PC-9 (cell line): ENCODE data around the gene SLC9A9. TPM values are rescaled to one million over a fixed set of nuclear protein-coding genes. Genes with fewer than 3 reads are reported as not detected.

ENCODE experiments used
- BruUV-seq: library from RNA; stranded (reverse); fragments of 400-500 nt; replicated peaks from 2 replicates; lab custom pipeline; 2021; lab: Mats Ljungman, UMichigan
- CTCF ChIA-PET: fragments of 300-600 bp; sonication (Branson Sonifier 250); formaldehyde crosslinking; loops from one replicate; lab custom pipeline; 2022; ENCODE audit warnings: antibody characterized with exemption; lab: Charles Lee
- POLR2A ChIA-PET: fragments of 300-600 bp; sonication (Branson Sonifier 250); formaldehyde crosslinking; loops from one replicate; lab custom pipeline; 2022; ENCODE audit warnings: antibody characterized with exemption; ENCODE audit not compliant: unreplicated experiment; lab: Charles Lee
- DNase-seq, 2 experiments: peaks; one replicate each; pipeline versions ENCODE4 v3.0.0 to v3.0.0-alpha.2; 2015 to 2022; ENCODE audit warnings: mixed read lengths in 1 of 2
- H2AFZ ChIP-seq: fragments of 200-600 bp; sonication (generic); 2 replicates; pipeline ENCODE4 v1.8.1; 2017; ENCODE audit warnings: antibody characterized with exemption
- H3F3A ChIP-seq: fragments of 200-600 bp; sonication (generic); 2 replicates; pipeline ENCODE4 v1.8.1; 2017; ENCODE audit warnings: antibody characterized with exemption, mild to moderate bottlenecking, low read depth; ENCODE audit not compliant: insufficient read depth
- H3K27ac ChIP-seq: fragments of 200-600 bp; sonication (generic); 2 replicates; pipeline ENCODE4 v1.6.1; 2016; ENCODE audit warnings: mixed run types
- H3K27me3 ChIP-seq: fragments of 200-600 bp; sonication (generic); 2 replicates; pipeline ENCODE4 v1.6.1; 2016; ENCODE audit warnings: low read depth, mixed run types; ENCODE audit not compliant: insufficient read depth
- H3K36me3 ChIP-seq: fragments of 200-600 bp; sonication (generic); 2 replicates; pipeline ENCODE4 v1.6.1; 2016; ENCODE audit warnings: low read depth, mixed run types
- H3K4me1 ChIP-seq: fragments of 200-600 bp; sonication (generic); replicated peaks from 2 replicates; pipeline ENCODE4 v1.6.1; 2016; ENCODE audit warnings: mixed run types; ENCODE audit not compliant: insufficient read depth
- H3K4me2 ChIP-seq: fragments of 200-600 bp; sonication (generic); 2 replicates; pipeline ENCODE4 v1.6.1; 2017; ENCODE audit warnings: mixed run types
- H3K4me3 ChIP-seq: fragments of 200-600 bp; sonication (generic); 2 replicates; pipeline ENCODE4 v1.6.1; 2016; ENCODE audit warnings: mixed run types
- H3K79me2 ChIP-seq: fragments of 200-600 bp; sonication (generic); 2 replicates; pipeline ENCODE4 v1.6.1; 2017; ENCODE audit warnings: low read depth, mixed run types
- H3K9me2 ChIP-seq: fragments of 200-600 bp; sonication (generic); 2 replicates; pipeline ENCODE4 v1.8.1; 2017; ENCODE audit warnings: mild to moderate bottlenecking; ENCODE audit not compliant: insufficient read depth
- H3K9me3 ChIP-seq: fragments of 200-600 bp; sonication (generic); 2 replicates; pipeline ENCODE4 v1.8.1; 2016; ENCODE audit warnings: low read depth; ENCODE audit not compliant: insufficient read depth
- H4K20me1 ChIP-seq: fragments of 200-600 bp; sonication (generic); 2 replicates; pipeline ENCODE4 v1.8.1; 2017; ENCODE audit not compliant: insufficient read depth
- EZH2 ChIP-seq: fragments of 200-600 bp; sonication (generic); IDR thresholded peaks from 2 replicates; pipeline ENCODE4 v1.8.0; 2017; ENCODE audit warnings: antibody characterized with exemption, low read depth
- intact Hi-C: fragments of 100-400 bp; cut with micrococcal nuclease; formaldehyde crosslinking; loops from one replicate; pipeline ENCODE4 v1.10.0; 2022; ENCODE audit not compliant: unreplicated experiment
- total RNA-seq: library from RNA; stranded (reverse); gene quantifications from 2 replicates; pipeline ENCODE4 v1.2.3, GENCODE V29; 2021
- TF ChIP-seq, protein P1 (sequence below): fragments of 200-600 bp; sonication (generic); conservative IDR thresholded peaks from 2 replicates; pipeline ENCODE4 v1.6.1; 2017; ENCODE audit warnings: mixed run types, antibody characterized with exemption, mild to moderate bottlenecking, moderate library complexity

SLC9A9 gene
- total RNA-seq, 1 experiment from 2014 or later, result 1.7 TPM

DNA sequence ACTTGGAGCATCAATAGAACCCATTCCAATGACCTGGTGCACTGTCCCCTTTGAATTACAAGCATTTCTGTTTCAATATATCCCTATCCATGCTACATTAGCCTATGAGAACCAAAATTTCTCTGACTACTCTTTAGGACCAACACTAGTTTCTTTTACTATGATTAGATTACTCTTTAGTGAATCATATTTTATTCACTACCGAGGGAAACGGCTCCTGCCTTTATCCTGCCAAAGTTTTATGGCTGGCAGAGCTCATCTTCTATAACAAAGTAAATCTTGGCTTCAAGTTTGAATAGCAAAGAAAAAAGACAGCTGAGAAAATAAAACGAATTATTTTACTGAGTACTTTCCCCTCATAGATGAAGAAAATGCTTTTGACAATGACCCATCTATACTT, 120.9 kb downstream of the SLC9A9 start:
- ChIA-PET CTCF (no interaction called here), POLR2A (no interaction called here)
- no peaks in the 10 kb centered on the region for H3K4me1 ChIP-seq
- DNase-seq, result no peak
- TF ChIP-seq EZH2, result no peak
- TF ChIP-seq, protein P1, sequence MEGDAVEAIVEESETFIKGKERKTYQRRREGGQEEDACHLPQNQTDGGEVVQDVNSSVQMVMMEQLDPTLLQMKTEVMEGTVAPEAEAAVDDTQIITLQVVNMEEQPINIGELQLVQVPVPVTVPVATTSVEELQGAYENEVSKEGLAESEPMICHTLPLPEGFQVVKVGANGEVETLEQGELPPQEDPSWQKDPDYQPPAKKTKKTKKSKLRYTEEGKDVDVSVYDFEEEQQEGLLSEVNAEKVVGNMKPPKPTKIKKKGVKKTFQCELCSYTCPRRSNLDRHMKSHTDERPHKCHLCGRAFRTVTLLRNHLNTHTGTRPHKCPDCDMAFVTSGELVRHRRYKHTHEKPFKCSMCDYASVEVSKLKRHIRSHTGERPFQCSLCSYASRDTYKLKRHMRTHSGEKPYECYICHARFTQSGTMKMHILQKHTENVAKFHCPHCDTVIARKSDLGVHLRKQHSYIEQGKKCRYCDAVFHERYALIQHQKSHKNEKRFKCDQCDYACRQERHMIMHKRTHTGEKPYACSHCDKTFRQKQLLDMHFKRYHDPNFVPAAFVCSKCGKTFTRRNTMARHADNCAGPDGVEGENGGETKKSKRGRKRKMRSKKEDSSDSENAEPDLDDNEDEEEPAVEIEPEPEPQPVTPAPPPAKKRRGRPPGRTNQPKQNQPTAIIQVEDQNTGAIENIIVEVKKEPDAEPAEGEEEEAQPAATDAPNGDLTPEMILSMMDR, result no peak
- H3K36me3 ChIP-seq, result no peaks in the 10 kb centered on the region
- H4K20me1 ChIP-seq, result peaks cover 4% of the 10 kb centered on the region; the same call in 1 of the 2 replicates
- no peaks in the 10 kb centered on the region for H3K9me3 ChIP-seq
- no peak overlapping the region for H2AFZ ChIP-seq
- no TSS peak for BruUV-seq
- H3K79me2 ChIP-seq, result no peaks in the 10 kb centered on the region
- H3K4me3 ChIP-seq, result no peak overlapping the region
- no peak overlapping the region for H3K4me2 ChIP-seq
- no peaks in the 10 kb centered on the region for H3K9me2 ChIP-seq
- intact Hi-C loops, result no loop called here
- H3K27ac ChIP-seq, result no peak overlapping the region
- H3F3A ChIP-seq, result no peaks in the 10 kb centered on the region
- no peaks in the 10 kb centered on the region for H3K27me3 ChIP-seq

DNA sequence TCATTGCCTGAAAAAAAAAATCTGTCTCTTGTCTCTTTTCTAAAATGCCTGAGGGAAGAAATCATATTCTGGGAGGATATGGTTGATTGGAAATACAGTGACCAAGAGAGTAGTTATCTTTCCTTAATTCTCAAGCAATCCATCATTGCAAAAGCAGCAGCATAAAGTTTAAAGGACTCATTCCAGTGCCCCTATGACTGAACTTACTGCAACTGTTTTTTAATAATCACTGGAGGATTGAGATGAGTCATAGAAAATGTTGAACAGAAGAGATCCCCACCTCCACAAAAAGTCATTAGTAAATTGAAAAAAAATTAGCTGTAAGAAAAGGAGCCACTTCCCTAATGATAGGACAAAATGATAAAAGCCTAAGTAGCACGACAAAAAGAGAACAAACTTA, 121.5 kb downstream of the SLC9A9 start:
- CTCF ChIA-PET, result no interaction called here
- no peaks in the 10 kb centered on the region for H3F3A ChIP-seq

DNA sequence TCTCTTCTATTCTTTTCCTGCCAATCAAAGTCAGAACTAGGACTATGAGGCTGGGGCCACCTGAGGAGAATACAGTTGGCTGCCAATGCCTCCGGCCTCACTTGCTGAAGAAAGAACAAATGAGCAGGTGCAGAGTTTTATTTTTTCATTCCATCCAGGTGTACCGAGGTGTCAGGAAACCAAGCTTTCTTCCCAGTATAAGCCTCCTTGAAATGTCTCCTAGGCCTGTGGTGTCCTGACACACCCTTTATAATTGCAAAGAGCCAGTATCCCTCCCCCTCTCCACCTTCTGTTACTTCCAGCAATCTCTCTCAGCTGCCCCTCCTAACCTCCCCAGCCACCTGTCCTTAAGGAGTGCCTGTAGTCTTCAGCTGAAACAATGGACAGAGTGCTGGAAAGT, 127.9 kb downstream of the SLC9A9 start:
- Histone ChIP-seq H3K4me1 (no peaks in the 10 kb centered on the region), H3K79me2 (no peaks in the 10 kb centered on the region), H3K36me3 (no peaks in the 10 kb centered on the region), H4K20me1 (no peaks in the 10 kb centered on the region), H3K9me2 (no peaks in the 10 kb centered on the region), H3K27ac (no peak overlapping the region), H3K4me3 (no peak overlapping the region), H3K27me3 (no peaks in the 10 kb centered on the region), H3K4me2 (no peak overlapping the region), H3K9me3 (no peaks in the 10 kb centered on the region), H3F3A (no peaks in the 10 kb centered on the region), H2AFZ (no peak overlapping the region)
- DNase-seq, result no peak
- TF ChIP-seq, protein P1, result no peak
- TF ChIP-seq EZH2, result no peak
- CTCF ChIA-PET, result no interaction called here
- BruUV-seq, result no TSS peak
- intact Hi-C loops, result no loop called here
- POLR2A ChIA-PET, result no interaction called here

More for the DNA sequence above, 121.5 kb downstream of the SLC9A9 start:
- peaks cover 4% of the 10 kb centered on the region; the same call in 1 of the 2 replicates for H4K20me1 ChIP-seq
- BruUV-seq, result no TSS peak
- DNase-seq, result no peak
- H3K27me3 ChIP-seq, result no peaks in the 10 kb centered on the region
- no peak overlapping the region for H3K27ac ChIP-seq
- no peaks in the 10 kb centered on the region for H3K4me1 ChIP-seq
- H3K36me3 ChIP-seq, result no peaks in the 10 kb centered on the region
- TF ChIP-seq EZH2, result no peak
- TF ChIP-seq, protein P1, result no peak
- H3K4me2 ChIP-seq, result no peak overlapping the region
- H3K79me2 ChIP-seq, result no peaks in the 10 kb centered on the region
- intact Hi-C loops, result no loop called here
- H3K9me2 ChIP-seq, result no peaks in the 10 kb centered on the region
- POLR2A ChIA-PET, result no interaction called here
- no peak overlapping the region for H2AFZ ChIP-seq
- no peaks in the 10 kb centered on the region for H3K9me3 ChIP-seq
- no peak overlapping the region for H3K4me3 ChIP-seq
